Subcutaneous adipose tissue (tissue), 4 donors: ENCODE data around the gene SLC38A10. TPM values are rescaled to one million over a fixed set of nuclear protein-coding genes. Genes with fewer than 3 reads are reported as not detected.

Source experiments
- total RNA-seq, 4 donors: library from RNA; depleted of rRNA; stranded (reverse); fragments of >200 nt; gene quantifications; one replicate each; pipeline ENCODE4 v1.1.0, GENCODE V29; 2016
- TF ChIP-seq, protein P1 (sequence below): fragments of 450-650 bp; IDR thresholded peaks from one replicate; pipeline ENCODE4 v1.5.1; 2016; ENCODE audit warnings: low read depth, mild to moderate bottlenecking, control low read depth, antibody characterized with exemption, moderate library complexity

SLC38A10 gene
- total RNA-seq, 4 donors from 2014 or later, result 40.4 to 175 (median 91.0) TPM

DNA sequence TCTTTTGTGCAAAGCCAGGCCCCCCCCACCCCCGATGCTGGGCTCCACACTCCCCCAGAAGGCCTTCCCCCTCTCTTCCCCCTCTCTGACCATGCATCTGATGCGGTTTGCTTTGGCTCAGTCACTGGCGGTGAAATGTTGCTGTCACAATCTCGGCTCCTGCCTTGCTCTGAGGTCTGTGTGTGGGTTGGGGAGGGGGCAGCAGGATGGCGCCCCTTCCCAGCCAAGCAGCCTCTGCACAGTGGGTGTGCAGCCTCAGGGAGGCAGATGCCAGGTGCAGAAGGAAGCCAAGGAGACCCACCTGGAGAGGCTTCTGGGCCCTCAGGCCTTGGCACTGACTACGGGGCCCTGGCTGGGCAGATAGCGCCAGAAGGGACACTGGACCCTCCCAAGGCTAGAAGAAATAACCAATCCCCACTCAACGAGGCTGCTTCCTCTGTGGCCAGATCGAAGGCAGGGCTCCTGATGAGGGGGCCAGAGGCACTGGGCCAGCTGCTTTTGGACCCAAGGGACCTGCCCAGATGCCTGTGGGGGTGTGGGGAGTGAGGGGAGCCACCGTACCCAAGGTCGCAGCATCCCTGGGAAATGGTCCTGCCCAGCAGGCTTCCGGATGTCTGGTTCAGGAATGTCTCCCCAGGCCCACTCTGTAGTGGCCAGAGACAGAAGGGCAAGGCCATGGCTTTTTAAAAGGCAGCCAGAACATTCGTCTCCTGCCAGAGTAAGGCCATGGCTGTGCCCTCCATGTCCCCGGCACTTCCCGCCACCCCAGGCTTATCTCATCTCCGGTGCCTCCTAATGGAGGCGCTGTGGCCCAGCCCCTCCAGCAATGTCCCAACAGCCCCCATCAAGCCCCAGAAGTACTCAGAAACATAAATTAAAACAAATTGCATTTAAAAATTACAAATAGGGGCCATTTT lies 43.4 kb upstream of the SLC38A10 start:
- TF ChIP-seq, protein P1, sequence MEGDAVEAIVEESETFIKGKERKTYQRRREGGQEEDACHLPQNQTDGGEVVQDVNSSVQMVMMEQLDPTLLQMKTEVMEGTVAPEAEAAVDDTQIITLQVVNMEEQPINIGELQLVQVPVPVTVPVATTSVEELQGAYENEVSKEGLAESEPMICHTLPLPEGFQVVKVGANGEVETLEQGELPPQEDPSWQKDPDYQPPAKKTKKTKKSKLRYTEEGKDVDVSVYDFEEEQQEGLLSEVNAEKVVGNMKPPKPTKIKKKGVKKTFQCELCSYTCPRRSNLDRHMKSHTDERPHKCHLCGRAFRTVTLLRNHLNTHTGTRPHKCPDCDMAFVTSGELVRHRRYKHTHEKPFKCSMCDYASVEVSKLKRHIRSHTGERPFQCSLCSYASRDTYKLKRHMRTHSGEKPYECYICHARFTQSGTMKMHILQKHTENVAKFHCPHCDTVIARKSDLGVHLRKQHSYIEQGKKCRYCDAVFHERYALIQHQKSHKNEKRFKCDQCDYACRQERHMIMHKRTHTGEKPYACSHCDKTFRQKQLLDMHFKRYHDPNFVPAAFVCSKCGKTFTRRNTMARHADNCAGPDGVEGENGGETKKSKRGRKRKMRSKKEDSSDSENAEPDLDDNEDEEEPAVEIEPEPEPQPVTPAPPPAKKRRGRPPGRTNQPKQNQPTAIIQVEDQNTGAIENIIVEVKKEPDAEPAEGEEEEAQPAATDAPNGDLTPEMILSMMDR, result no peak

DNA sequence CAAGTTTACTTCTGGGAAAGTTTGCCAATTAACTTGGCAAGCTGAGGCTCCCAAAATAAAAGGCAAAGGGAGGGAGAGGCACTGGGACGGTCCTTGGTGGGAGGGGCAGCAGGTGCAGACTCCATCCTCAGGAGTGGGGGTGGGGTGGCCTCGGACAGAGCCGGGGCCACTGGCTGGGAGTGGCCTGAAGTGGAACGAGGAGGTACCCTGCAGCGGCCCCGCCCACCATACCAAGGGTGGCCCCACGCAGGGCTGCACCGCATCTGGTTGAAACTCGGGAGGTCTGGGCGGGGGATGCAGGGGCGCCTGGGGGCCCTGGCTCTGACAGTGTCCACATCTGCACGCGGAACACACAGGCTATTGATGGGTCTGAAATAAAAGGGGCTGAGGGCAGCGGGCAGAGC lies 42.4 kb upstream of the SLC38A10 start:
- TF ChIP-seq, protein P1, result no peak

DNA sequence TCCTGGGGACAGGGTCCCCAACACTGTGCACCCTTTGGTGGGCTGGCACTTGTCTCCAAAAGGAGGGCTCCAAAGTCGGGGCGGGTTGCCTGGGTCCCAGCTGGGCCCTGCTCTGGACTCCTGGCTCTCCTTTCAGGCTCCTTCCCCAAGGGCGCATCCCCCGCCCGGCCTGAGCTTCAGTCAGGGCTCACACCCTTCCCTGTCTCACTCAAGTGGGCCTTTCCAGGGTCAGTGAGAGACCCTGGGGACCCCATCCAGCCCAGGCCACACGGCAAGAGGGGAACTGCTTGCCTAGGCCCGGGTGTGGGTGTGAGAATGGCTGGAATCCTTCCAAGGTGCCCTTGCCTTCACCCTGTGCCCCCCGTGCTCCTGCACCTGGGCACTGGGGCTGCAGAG lies 41.8 kb upstream of the SLC38A10 start:
- TF ChIP-seq, protein P1, result no peak

DNA sequence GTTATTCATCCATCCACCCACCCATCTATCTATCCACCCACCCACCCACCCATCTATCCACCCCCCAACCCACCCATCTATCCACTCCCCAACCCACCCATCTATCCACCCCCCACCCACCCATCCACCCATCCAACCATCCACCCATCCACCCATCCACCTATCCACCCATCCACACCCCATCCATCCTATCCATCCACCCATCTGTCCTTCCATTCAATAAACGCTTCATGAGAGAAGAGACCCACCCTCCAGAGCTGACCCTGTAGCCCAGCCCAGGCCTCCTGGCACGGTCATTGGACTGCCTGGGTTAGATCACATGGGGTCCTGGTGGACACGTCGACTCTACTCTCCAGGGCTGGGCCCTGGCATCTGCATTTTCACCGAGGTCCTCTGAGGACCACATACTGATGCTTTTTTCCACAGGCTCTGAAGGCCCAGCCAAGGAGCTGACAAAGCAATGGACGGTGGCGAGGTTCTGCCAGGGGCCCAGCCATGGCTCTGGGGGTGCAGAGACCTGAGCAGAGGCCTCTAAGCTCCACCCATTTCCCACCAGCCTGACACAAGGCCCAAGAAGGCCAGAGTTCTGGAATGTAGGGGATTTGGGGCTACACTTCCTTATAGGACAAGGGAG lies 41.3 kb upstream of the SLC38A10 start:
- TF ChIP-seq, protein P1, result no peak

DNA sequence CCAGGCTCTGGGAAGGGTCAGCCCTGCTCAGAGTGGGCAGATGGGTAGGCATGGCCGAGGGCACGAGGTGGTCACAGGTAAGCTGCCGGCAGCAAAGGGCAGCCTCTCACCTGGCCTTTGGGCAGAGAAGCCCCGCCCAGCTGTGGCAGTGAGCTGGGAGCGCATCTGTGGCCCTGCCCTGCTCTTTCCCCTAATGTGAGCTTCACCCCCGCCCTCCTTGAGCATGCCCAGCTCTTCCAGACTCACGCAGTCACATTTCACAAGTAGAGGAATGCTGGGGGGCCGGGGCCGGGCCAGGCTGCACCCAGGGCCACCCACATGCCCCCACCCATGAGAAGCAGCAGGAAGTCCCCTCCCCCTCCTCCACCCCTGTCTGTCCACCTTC lies 40.7 kb upstream of the SLC38A10 start:
- TF ChIP-seq, protein P1, result no peak

DNA sequence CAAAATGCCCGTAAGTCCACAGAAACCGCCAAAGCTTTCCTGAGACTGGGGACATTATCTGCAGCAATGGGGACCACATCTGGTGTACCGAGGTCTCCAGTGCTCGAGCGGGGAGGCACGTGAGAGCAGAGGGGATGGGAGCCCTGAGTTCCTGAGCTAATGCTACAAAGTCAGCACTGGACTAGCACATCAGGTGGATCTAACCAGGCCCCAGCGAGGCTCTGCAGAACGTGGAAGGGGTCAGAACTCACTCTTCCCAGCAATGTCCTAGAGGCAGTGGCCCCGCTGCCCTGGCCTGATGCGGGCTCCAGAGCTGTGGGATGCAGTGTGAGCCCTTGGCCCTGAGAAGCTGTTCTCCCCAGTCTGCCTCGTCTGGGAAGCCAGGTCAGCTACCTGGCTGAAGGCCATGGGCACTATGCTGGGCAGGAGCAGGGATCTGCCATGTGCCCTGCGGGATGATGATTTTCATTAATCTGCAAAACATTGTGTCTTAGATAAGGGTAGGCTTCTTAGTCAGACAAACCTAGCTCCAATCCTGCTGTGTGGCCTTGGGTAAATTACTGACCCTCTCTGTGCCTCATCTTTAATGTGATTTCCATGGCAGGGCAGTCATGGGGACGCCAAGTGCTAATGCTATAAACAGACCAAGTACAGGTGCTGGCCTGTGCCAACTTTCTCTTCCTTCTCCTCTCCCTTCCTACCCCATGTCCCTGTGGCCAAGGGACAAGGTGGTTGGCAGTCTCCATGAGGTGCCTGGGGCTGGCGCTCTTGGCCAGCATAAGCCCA lies 40.1 kb upstream of the SLC38A10 start:
- TF ChIP-seq, protein P1, result no peak
